NT2/D1 (cell line): Measurements from ENCODE around the gene GFRA1.

ENCODE experiments used
- SUZ12 ChIP-seq: IDR thresholded peaks from 2 replicates; pipeline ENCODE4 v1.6.1; 2011; ENCODE audit not compliant: insufficient read length, insufficient read depth; ENCODE audit errors: extremely low read depth
- YY1 ChIP-seq: IDR thresholded peaks from 2 replicates; pipeline ENCODE4 v1.6.1; 2011; ENCODE audit not compliant: insufficient read length, insufficient read depth
- ZNF274 ChIP-seq: IDR thresholded peaks from 2 replicates; pipeline ENCODE4 v1.6.1; 2011; ENCODE audit warnings: mild to moderate bottlenecking, low read depth, low read length

- no peak for TF ChIP-seq YY1
- TF ChIP-seq ZNF274, result no peak
- TF ChIP-seq SUZ12, result no peak
These were observed 82.1 kb downstream of the GFRA1 start for GRCh38 chr10:116190883-116191282.
